SKM-1 treated with dmso at 0.1 percent for 144 hours (cell line): ENCODE measurements around the gene GNAT1.
A peak's percentile ranks its signal among the peaks of the same experiment; 100 is the strongest.
"Not testable (repeated sequence)": the region's sequence is repeated elsewhere in the genome, so short reads cannot be mapped to it uniquely, and the experiment has no call there.

Source experiments
- DNase-seq: peaks from one replicate; lab custom pipeline; 2025; ENCODE audit not compliant: unreplicated experiment; lab: John Stamatoyannopoulos, UW

The GNAT1 gene

GRCh38 chr3:50217681-50218080 is 26.3 kb downstream of the GNAT1 start:
- DNase-seq, result no peak

GRCh38 chr3:50218448-50218847 is 27.0 kb downstream of the GNAT1 start:
- no peak for DNase-seq

- DNase-seq, result no peak
Observed at GRCh38 chr3:50219285-50219684, 27.9 kb downstream of the GNAT1 start.

- DNase-seq, result no peak
Observed at GRCh38 chr3:50220109-50220508, 28.7 kb downstream of the GNAT1 start.

- no peak for DNase-seq
Observed at GRCh38 chr3:50221051-50221410, 29.6 kb downstream of the GNAT1 start.

- no peak for DNase-seq
Observed at GRCh38 chr3:50221411-50222168, 30.2 kb downstream of the GNAT1 start.

GRCh38 chr3:50222169-50222528 is 30.7 kb downstream of the GNAT1 start:
- no peak for DNase-seq

GRCh38 chr3:50224639-50225038 is 33.2 kb downstream of the GNAT1 start:
- no peak for DNase-seq

GRCh38 chr3:50226888-50227389 is 35.5 kb downstream of the GNAT1 start:
- no peak for DNase-seq

GRCh38 chr3:50227390-50228183 is 36.2 kb downstream of the GNAT1 start:
- DNase-seq, result peak; percentile 88

- not testable (repeated sequence) for DNase-seq
Observed at GRCh38 chr3:50228184-50228763, 36.9 kb downstream of the GNAT1 start.

GRCh38 chr3:50229490-50229889 is 38.1 kb downstream of the GNAT1 start:
- DNase-seq, result no peak

- peak; percentile 30 for DNase-seq
Observed at GRCh38 chr3:50230104-50230793, 38.8 kb downstream of the GNAT1 start.

- no peak for DNase-seq
Observed at GRCh38 chr3:50230794-50231125, 39.4 kb downstream of the GNAT1 start.

GRCh38 chr3:50231581-50231980 is 40.2 kb downstream of the GNAT1 start:
- no peak for DNase-seq

- no peak for DNase-seq
Observed at GRCh38 chr3:50232303-50232702, 40.9 kb downstream of the GNAT1 start.

GRCh38 chr3:50233176-50233575 is 41.8 kb downstream of the GNAT1 start:
- no peak for DNase-seq

- DNase-seq, result peak; percentile 99
Observed at GRCh38 chr3:50235716-50236483, 44.5 kb downstream of the GNAT1 start, which contains the start of gene GNAI2. Gene GNAI2 (plus strand): TSS chr3:50236204. CDS start chr3:50236336, 132 bp downstream.

- no peak for DNase-seq
Observed at GRCh38 chr3:50236484-50237132, 45.2 kb downstream of the GNAT1 start.

GRCh38 chr3:50237133-50237651 is 45.8 kb downstream of the GNAT1 start:
- DNase-seq, result no peak
